ENCODE measurements around the gene APOBEC4. TPM values are rescaled to one million over a fixed set of nuclear protein-coding genes. Genes with fewer than 3 reads are reported as not detected.

APOBEC4 gene
- total RNA-seq, 4 donors from 2014 or later: not detected

DNA sequence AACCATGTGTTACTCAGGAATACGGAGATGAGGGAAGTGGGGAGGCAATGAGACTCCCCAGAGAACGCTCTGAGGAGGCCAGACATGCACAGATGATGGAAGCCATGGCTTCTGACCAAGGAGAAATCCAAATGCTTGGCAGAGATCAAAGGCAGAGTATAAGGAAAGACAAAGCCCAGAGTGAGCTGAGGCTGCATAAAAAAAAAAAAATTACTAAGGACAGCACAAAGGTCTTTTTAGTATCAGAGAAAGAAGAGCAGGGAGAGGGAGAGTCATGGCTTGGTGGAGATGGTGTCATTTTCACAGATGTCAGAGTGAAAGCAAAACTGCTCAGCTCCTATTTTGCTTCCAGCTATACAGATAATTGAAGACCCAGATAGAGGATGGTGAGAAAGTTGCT lies 54.7 kb downstream of the APOBEC4 start:
- H3K4me1 ChIP-seq: peaks cover 0 to 7% (median 0%) of the 10 kb centered on the region in 3 donors
- H3K9me3 ChIP-seq: no peaks in the 10 kb centered on the region
- H3K27ac ChIP-seq: no peak overlapping the region
- no peak for TF ChIP-seq EP300 (IDR thresholded peaks at IDR 0.05)
- TF ChIP-seq POLR2AphosphoS5 (IDR thresholded peaks at IDR 0.05): no peak
- no peak for ATAC-seq
- no peaks in the 10 kb centered on the region for H3K27me3 ChIP-seq
- no peaks in the 10 kb centered on the region for H3K36me3 ChIP-seq
- WGBS, 2 donors (ENCODE audit: low coverage in 1 of 2): 32 to 53% methylated on average over 2 of the region's 2 CpGs
- no peak overlapping the region for H3K4me3 ChIP-seq

- Histone ChIP-seq H3K27ac (no peak overlapping the region), H3K4me1 (peaks cover 0 to 7% (median 0%) of the 10 kb centered on the region in 3 donors), H3K36me3 (no peaks in the 10 kb centered on the region), H3K9me3 (no peaks in the 10 kb centered on the region), H3K27me3 (no peaks in the 10 kb centered on the region), H3K4me3 (no peak overlapping the region)
- WGBS, 2 donors (ENCODE audit: low coverage in 1 of 2): 67 to 81% methylated on average over 2 to 5 of the region's 5 CpGs
- ATAC-seq: no peak
- TF ChIP-seq POLR2A (IDR thresholded peaks at IDR 0.05) (no peak), EP300 (IDR thresholded peaks at IDR 0.05) (no peak), POLR2AphosphoS5 (IDR thresholded peaks at IDR 0.05) (no peak)
- TF ChIP-seq, protein P1, sequence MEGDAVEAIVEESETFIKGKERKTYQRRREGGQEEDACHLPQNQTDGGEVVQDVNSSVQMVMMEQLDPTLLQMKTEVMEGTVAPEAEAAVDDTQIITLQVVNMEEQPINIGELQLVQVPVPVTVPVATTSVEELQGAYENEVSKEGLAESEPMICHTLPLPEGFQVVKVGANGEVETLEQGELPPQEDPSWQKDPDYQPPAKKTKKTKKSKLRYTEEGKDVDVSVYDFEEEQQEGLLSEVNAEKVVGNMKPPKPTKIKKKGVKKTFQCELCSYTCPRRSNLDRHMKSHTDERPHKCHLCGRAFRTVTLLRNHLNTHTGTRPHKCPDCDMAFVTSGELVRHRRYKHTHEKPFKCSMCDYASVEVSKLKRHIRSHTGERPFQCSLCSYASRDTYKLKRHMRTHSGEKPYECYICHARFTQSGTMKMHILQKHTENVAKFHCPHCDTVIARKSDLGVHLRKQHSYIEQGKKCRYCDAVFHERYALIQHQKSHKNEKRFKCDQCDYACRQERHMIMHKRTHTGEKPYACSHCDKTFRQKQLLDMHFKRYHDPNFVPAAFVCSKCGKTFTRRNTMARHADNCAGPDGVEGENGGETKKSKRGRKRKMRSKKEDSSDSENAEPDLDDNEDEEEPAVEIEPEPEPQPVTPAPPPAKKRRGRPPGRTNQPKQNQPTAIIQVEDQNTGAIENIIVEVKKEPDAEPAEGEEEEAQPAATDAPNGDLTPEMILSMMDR (IDR thresholded peaks at IDR 0.05): no peak
Observed at GRCh38 chr1:183597656-183598347, 55.3 kb downstream of the APOBEC4 start.

DNA sequence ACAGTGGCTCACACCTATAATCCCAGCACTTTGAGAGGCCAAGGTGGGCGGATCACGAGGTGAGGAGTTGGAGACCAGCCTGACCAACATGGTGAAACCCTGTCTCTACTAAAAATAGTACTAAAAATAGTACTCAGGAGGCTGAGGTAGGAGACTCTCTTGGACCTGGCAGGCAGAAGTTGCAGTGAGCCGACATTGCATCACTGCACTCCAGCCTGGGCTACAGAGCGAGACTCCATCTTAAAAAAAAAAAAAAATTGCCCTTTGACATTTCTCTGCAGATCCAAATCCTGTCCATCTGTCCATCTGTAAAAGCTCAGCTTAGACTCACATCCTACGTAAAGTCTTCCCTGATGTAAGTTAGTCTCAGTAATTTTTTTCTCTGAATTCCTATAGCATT lies 56.6 kb downstream of the APOBEC4 start:
- no peaks in the 10 kb centered on the region for H3K27me3 ChIP-seq
- H3K36me3 ChIP-seq: no peaks in the 10 kb centered on the region
- WGBS, 2 donors (ENCODE audit: low coverage in 1 of 2): 81 to 87% methylated on average over 5 of the region's 5 CpGs
- no peak overlapping the region for H3K27ac ChIP-seq
- ATAC-seq: no peak
- no peak overlapping the region for H3K4me3 ChIP-seq
- no peaks in the 10 kb centered on the region for H3K9me3 ChIP-seq
- TF ChIP-seq, protein P1 (IDR thresholded peaks at IDR 0.05): no peak
- no peak for TF ChIP-seq EP300 (IDR thresholded peaks at IDR 0.05)
- TF ChIP-seq POLR2AphosphoS5 (IDR thresholded peaks at IDR 0.05): no peak
- TF ChIP-seq POLR2A (IDR thresholded peaks at IDR 0.05): no peak
- peaks cover 0 to 7% (median 0%) of the 10 kb centered on the region in 3 donors for H3K4me1 ChIP-seq

Other genes with a start within 250 kb of the APOBEC4 start
- gene NMNAT2, start 234.9 kb downstream of the APOBEC4 start, total RNA-seq: 1 to 10 TPM in 3 of 4 donors, under 1 TPM in 1; 0.93 to 2.2 (median 1.9) TPM
- gene SMG7, start 180.8 kb downstream of the APOBEC4 start, total RNA-seq: 10 to 100 TPM; 31.9 to 55.9 (median 38.2) TPM
- 10 to 100 TPM in 2 of 4 donors, 1 to 10 TPM in 2; 3.7 to 22.0 (median 13.8) TPM for gene NCF2, start 62.9 kb downstream of the APOBEC4 start, total RNA-seq
- gene ARPC5, start 17.5 kb downstream of the APOBEC4 start, total RNA-seq: 100 to 1,000 TPM in 2 of 4 donors, 10 to 100 TPM in 2; 66.8 to 154 (median 87.5) TPM
- 10 to 100 TPM; 31.3 to 57.8 (median 38.9) TPM for gene RGL1, start 151.8 kb upstream of the APOBEC4 start, total RNA-seq

Data from gastroesophageal sphincter (tissue), 4 donors.